HepG2 (cell line): ENCODE data around the gene MFAP4. TPM values are rescaled to one million over a fixed set of nuclear protein-coding genes. Genes with fewer than 3 reads are reported as not detected.

Source experiments
- ADNP ChIP-seq: sonication (generic); formaldehyde crosslinking; IDR thresholded peaks from 2 replicates; pipeline ENCODE4 v1.4.0; 2020; ENCODE audit warnings: missing genetic modification reagents
- FOSL2 ChIP-seq: sonication (generic); formaldehyde crosslinking; IDR thresholded peaks from 2 replicates; pipeline ENCODE4 v1.4.0; 2020; ENCODE audit warnings: missing genetic modification reagents
- HDAC1 ChIP-seq: sonication (generic); formaldehyde crosslinking; IDR thresholded peaks from 2 replicates; pipeline ENCODE4 v1.5.1; 2020; ENCODE audit warnings: mild to moderate bottlenecking, missing genetic modification reagents
- HIVEP1 ChIP-seq: sonication (generic); formaldehyde crosslinking; IDR thresholded peaks from 2 replicates; pipeline ENCODE4 v1.4.0; 2020; ENCODE audit warnings: mild to moderate bottlenecking, missing genetic modification reagents
- PLSCR1 ChIP-seq: sonication (generic); formaldehyde crosslinking; IDR thresholded peaks from 2 replicates; pipeline ENCODE4 v1.5.0; 2020; ENCODE audit warnings: missing genetic modification reagents, mild to moderate bottlenecking, borderline replicate concordance
- REST ChIP-seq, 2 experiments: IDR thresholded peaks; 2 replicates each; pipeline ENCODE4 v1.6.1; 2011 to 2012; ENCODE audit warnings: low read length in 2 of 2, borderline replicate concordance in 1 of 2, low read depth in 1 of 2, mild to moderate bottlenecking in 1 of 2, moderate library complexity in 1 of 2
- SATB2 ChIP-seq: sonication (generic); formaldehyde crosslinking; IDR thresholded peaks from 2 replicates; pipeline ENCODE4 v1.5.0; 2020; ENCODE audit warnings: missing genetic modification reagents
- SIX1 ChIP-seq: sonication (generic); formaldehyde crosslinking; IDR thresholded peaks from 2 replicates; pipeline ENCODE4 v1.4.0; 2020; ENCODE audit warnings: missing genetic modification reagents, borderline replicate concordance
- SP2 ChIP-seq: sonication (generic); formaldehyde crosslinking; IDR thresholded peaks from 2 replicates; pipeline ENCODE4 v1.5.1; 2020; ENCODE audit warnings: mild to moderate bottlenecking, missing genetic modification reagents
- TAF1 ChIP-seq: sonication (generic); formaldehyde crosslinking; IDR thresholded peaks from 2 replicates; pipeline ENCODE4 v1.4.0; 2020; ENCODE audit warnings: missing genetic modification reagents
- TCF7 ChIP-seq: sonication (generic); IDR thresholded peaks from 2 replicates; pipeline ENCODE4 v1.6.1; 2016; ENCODE audit warnings: antibody characterized with exemption, low read depth
- ZC3H4 ChIP-seq: sonication (generic); formaldehyde crosslinking; IDR thresholded peaks from 2 replicates; pipeline ENCODE4 v1.4.0; 2020; ENCODE audit warnings: missing genetic modification reagents, borderline replicate concordance
- ZNF124 ChIP-seq: sonication (generic); formaldehyde crosslinking; IDR thresholded peaks from 2 replicates; pipeline ENCODE4 v1.4.0; 2020; ENCODE audit warnings: missing genetic modification reagents
- ZNF235 ChIP-seq: sonication (generic); formaldehyde crosslinking; IDR thresholded peaks from 2 replicates; pipeline ENCODE4 v1.8.1; 2023; ENCODE audit warnings: mild to moderate bottlenecking, missing genetic modification reagents, borderline replicate concordance
- ZNF512 ChIP-seq: sonication (generic); formaldehyde crosslinking; IDR thresholded peaks from 2 replicates; pipeline ENCODE4 v1.4.0; 2020; ENCODE audit warnings: mild to moderate bottlenecking, missing genetic modification reagents
- ZNF724P ChIP-seq: sonication (generic); formaldehyde crosslinking; IDR thresholded peaks from 2 replicates; pipeline ENCODE4 v1.8.0; 2022; ENCODE audit warnings: missing genetic modification reagents, borderline replicate concordance
- ZNF740 ChIP-seq: sonication (generic); formaldehyde crosslinking; IDR thresholded peaks from 2 replicates; pipeline ENCODE4 v1.4.0; 2020; ENCODE audit warnings: missing genetic modification reagents
- polyA plus RNA-seq, 8 experiments: library from polyadenylated mRNA; depleted of rRNA in 3 of 8; stranded (reverse) in 7 of 8; unstranded in 1 of 8; fragments of >200 nt; fragmentation: Illumina TruSeq in 4 of 8; extraction: Trizol in 4 of 8; gene quantifications; 2 replicates each; pipeline versions ENCODE4 v1.2.1 to v1.2.3, GENCODE V29; 2011 to 2016; ENCODE audit warnings: low read depth in 4 of 8, missing spikeins in 1 of 8, mixed read lengths in 1 of 8; ENCODE audit not compliant: insufficient read depth in 1 of 8
- total RNA-seq, 5 experiments: library from RNA; depleted of rRNA; stranded (reverse); fragments of >200 nt; fragmentation: Illumina TruSeq; extraction: Trizol; gene quantifications; 2 replicates each; pipeline ENCODE4 v1.2.3, GENCODE V29; 2016; ENCODE audit warnings: low read depth in 1 of 5

The MFAP4 gene
- total and polyA plus RNA-seq, 2 of the 13 experiments (the other 11 are each of a cell fraction or from before 2014, with no cell fraction given), result 0.08 TPM; not detected in 1

GRCh38 chr17:19362277-19363113 lies 24.5 kb downstream of the MFAP4 start, which contains the start of gene B9D1 (continued):
- TF ChIP-seq SP2 (CRISPR knock-in tag) (peak; percentile 39; the same call in 1 of the 2 replicates), ZNF124 (0 out of 2 replicates have a peak, but pooled peaks have one; percentile 34), ZC3H4 (CRISPR knock-in tag) (no peak), ZNF235 (no peak), ZNF512 (CRISPR knock-in tag) (no peak), ADNP (CRISPR knock-in tag) (no peak), FOSL2 (CRISPR knock-in tag) (peak; percentile 32; the same call in 1 of the 2 replicates), ZNF740 (no peak), TAF1 (peak; percentile 58), PLSCR1 (CRISPR knock-in tag) (no peak), HDAC1 (peak; percentile 97), SIX1 (CRISPR knock-in tag) (no peak), ZNF724P (CRISPR knock-in tag) (no peak; the same call in 1 of the 2 replicates), SATB2 (CRISPR knock-in tag) (no peak), TCF7 (no peak), HIVEP1 (CRISPR knock-in tag) (no peak), REST (IDR thresholded peaks at IDR 0.05; ENCODE audit: borderline replicate concordance in 1 of 2, low read depth in 1 of 2, low read length in 2 of 2) (no peak)
